NCI-H128 (cell line): ENCODE data around the gene TMEM120A.

Experiments used
- DNase-seq: peaks from one replicate; lab custom pipeline; 2025; ENCODE audit not compliant: unreplicated experiment; lab: John Stamatoyannopoulos, UW

The TMEM120A gene

DNA sequence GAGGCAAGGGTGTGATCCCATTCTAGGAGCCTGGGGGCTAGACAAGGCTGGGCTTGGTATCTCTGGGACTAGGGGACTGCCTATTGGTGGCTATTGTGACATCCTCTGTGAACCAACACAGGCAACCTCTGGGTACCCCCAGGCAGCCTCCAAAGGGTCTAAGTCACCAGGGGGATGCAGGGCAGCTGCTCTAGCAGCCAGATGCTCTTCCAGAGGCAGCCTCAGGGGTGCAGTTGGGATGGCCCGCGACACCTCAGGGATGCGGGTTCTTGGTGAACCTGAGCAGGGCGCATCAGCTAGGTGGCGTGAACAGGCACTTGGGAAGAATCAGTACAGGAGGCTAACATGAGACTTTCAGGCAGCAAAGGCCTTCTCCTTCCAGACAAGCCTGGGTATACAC is 1.6 kb upstream of the TMEM120A start:
- no peak for DNase-seq

DNA sequence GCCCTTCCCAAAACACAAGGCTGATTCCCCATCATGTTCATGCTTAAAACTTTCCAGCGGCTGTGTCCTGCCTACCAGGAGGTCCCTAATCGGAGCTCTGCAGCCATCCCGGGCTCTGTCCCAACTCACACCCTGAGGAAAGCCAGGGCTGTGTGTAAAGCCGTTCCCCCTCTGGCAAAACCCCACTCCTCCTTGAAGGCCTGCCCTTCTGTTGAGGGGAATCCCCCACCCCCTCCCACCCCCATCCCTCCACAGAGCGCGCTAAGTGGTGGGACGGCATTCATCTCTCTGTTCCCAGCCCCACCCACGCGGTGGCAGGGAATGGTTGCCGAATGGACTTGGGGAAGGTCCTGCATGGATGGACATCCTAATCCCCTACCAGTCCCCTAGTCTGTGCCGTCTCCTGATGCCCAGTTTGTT is 667 bp upstream of the TMEM120A start:
- no peak for DNase-seq

DNA sequence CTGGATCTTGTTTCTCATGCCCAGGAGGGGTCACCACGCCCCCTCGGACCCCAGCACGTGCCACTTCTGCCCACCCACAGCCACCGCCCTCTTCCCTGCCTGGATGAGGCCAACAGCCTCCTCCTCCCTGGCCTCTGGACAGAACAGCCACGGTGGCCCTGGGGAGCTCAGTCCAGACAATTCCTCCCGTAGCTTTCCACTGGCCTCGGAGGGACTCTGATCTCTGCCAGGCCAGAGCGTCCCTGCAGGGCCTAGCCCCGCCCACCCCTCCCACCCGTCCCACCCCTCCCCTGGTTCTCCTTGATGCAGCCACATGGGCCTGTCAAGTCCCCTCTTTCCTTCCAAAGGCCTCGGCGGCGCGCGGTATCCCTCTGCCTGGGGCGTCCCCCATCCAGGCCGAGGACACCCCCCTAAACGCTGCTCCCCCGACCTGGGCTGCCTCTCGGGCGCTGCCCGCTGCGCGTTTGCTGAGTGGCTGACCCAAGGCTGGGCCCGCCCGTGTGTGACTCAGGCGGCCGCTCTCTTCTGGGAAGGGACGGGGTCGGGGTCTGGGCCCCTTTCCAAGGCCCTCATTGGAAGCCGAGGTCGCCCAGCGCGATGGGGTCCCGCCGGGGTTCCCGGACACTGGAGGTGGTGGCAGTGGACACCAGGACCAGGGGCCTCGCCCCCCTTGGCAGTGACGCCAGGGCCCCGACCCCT is 557 bp downstream of the TMEM120A start:
- no peak for DNase-seq

DNA sequence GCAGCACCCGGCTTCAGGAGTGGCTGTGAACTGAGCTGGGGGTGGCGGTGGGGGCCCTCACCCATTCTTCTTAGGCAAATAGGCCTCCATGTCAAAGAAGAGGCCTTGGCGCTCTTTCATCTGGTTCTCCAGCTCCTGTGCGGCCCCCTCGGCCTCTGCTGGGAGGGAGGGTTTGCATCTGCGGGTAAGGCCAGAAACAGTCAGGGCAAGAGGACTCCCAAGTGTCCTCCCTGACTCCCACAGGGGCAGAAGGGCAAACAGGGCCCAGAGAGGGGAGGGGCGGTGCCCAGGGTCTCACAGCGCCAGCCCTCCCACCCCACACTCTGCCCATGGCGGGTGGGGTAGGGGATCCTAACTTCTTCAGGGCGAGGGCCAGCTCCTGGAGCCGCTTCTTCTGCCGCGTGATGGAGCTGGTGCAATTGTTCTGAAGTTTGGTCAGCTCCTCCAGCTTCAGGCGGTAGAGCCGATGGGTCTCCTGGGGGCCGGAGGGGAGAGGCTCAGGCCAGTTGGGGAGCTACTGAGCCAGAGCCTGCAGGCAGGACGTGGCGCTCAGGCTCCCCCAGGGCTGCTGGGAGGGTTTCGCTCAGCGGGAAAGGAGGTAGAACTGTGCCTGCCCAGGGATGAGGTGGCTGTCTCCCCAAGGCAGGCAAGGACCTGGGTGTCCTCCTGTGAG is 2.2 kb downstream of the TMEM120A start:
- DNase-seq = no peak

DNA sequence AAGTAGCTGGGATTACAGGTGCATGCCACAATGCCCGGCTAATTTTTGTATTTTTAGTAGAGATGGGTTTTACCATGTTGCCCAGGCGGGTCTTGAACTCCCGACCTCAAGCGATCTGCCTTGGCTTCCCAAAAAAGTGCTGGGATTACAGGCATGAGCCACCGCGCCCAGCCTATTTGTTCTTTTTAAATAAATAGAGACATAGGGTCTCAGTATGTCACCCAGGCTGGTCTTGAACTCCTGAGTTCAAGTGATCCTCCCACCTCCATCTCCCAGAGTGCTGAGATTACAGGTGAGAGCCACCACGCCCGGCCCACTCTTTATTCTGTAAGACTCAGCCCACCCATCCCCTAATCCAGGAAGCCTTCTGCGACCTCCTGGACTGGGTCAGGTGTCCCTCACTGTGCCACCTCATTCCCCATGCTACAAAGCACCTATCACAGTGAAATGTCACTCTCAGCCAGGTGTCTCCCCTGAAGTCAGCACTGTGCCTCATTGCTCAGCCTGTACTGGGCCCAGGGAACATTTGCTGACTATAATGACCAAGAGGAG is 2.8 kb downstream of the TMEM120A start:
- DNase-seq = no peak

DNA sequence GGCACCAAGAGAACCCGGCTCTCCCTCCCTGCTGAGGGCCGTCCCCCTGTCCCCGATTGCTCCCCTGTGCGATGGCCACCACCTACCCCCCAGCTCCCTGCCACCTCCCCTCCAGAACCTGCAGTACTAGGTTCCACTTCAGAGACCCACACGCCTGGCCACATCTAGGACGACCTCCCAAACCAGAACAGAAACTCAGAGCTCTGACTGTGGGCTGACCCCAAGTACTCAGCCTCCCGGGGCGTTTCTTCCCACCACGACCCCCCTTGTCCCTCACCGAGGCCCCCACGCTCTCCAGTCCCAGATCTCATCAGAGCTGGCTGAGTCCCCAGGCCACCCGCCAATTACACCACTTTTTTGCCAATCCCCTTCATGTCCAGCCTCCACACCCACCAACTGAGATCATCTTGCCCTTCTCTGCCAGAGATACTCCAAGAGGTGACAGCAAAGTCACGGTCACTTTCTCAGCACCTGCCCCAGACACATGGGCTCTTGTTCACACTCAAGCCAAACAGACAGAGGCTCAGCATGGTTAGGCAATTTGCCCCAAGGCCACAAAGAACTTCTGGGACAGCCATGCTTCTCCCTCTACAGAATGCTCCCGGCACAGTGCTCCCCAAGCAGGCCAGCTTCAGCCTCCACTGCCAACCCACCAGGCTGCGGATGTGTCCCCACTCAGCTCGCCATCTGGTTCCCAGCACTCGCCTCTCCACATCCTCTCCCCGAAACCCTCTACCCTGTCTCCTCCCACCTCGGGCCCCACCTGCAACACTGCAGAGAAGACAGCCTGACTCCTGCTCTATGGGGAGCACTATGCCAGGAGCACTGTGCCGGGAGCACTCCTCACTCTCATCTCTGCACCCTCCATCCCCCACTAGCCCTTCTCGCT is 4.7 kb downstream of the TMEM120A start:
- DNase-seq = no peak

DNA sequence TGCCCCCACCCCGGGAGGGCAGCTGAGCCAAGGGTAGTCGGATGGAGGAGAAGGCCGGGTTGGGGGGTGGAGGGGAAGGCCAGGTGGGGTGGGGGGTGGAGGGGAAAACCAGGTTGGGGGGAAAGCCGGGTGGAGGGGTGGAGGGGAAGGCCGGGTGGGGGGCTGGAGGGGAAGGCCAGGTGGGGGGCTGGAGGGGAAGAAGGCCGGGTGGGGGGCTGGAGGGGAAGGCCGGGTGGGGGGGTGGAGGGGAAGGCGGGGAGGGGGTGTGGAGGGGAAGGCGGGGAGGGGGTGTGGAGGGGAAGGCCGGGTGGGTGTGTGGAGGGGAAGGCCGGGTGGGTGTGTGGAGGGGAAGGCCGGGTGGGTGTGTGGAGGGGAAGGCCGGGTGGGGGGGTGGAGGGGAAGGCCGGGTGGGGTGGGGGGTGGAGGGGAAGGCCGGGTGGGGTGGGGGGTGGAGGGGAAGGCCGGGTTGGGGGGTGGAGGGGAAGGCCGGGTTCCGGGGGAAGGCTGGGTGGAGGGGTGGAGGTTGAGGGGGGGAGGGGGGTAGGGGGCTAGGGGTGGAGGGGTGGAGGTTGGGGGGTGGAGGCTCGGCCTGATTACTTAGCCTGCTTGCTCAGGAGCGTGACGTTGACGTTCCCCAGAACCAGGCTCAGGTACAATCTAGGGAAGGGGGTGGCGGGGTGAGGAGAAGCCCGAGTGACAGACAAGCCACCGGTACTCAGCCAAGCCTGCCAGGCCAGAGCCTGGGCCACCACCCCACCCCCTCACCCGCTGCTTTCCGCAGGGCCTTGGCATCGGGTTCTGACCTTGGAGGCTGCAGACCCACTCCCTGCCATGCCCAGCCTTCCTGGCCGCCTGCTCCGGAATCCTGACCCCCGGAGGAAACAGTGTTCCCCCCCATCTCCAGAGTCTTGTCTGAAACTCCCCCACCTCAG is 5.6 kb downstream of the TMEM120A start:
- DNase-seq = no peak

DNA sequence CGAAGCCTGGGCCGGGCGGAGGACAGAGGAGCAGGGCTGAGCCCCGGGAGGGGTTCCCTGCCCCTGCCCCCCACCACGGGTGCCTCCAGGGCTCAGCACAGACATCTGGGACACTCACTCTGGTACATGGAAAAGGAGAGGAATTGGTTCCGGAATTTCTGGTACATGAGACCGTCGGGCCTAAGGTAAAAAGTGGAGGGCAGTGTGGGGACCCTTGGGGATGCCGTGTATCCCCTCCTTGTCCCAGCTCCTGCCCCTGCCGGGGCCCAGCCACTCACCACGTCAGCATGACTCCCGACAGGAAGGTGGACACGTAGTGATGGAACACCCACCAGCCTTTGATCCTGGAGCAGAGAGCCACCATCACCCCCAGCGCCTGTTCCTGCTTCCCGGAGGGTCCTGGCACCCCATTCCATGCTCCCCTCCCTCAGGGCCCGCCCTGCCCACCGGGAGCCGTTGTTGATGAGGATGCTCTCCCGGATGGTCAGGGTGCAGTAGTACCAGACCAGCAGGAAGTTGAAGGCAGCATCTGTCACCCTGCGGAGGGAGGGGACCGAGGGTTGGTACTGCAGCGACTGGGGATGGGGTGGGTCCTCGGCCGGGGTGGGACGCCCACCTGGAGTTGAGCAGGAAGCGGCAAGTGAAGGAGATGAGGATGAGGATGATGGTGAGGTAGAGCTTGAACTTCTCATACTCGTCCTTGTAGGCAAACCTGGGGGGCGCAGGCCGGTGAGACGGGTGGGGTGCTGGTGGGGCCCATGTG is 6.4 kb downstream of the TMEM120A start:
- no peak for DNase-seq

DNA sequence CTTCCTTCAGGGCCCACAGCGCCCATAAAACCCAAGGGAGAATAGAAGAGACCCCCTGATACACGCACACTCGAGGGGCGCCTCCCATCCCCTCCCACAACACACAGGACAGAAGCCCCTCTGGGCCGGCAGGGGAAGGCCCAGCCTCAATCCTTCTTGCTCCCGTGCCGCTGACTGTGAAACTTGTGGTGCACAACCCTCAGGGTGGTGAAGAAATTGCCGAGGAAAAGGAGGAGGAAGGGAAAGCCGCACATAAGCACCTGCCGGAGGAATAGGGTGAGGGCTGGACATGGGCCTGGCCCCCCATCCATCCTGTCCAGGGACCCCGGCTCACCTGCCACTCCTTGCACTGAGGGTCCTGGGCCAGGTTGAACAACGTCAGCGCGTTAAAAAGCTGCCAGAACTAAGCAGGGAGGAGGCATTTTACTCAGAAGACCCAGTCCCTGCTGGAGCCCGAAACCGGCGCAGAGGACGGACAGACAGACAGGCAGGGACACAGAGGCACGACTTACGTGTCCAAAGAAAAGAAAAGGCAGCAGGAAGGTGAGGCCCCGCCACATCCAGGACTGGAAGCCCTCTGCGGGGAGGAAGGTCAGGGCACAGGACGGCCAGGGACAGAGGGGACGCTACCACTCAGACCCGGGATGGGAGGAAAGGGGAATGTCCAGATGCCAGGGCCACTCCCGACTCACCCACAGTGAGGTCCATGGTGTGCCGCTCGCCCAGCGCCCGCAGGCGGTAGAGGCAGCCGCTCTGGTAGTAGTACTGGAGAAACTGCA is 7.2 kb downstream of the TMEM120A start:
- no peak for DNase-seq

DNA sequence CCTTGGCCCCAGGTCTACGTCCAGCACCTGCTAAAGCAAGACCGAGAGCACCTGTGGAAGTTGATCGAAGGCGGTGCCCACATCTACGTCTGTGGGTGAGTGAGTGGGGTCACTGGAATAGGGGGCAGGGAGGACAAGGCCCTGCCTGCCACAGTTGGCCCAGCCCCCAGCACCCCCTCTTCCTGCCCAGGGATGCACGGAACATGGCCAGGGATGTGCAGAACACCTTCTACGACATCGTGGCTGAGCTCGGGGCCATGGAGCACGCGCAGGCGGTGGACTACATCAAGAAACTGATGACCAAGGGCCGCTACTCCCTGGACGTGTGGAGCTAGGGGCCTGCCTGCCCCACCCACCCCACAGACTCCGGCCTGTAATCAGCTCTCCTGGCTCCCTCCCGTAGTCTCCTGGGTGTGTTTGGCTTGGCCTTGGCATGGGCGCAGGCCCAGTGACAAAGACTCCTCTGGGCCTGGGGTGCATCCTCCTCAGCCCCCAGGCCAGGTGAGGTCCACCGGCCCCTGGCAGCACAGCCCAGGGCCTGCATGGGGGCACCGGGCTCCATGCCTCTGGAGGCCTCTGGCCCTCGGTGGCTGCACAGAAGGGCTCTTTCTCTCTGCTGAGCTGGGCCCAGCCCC is 8.1 kb downstream of the TMEM120A start:
- no peak for DNase-seq

DNA sequence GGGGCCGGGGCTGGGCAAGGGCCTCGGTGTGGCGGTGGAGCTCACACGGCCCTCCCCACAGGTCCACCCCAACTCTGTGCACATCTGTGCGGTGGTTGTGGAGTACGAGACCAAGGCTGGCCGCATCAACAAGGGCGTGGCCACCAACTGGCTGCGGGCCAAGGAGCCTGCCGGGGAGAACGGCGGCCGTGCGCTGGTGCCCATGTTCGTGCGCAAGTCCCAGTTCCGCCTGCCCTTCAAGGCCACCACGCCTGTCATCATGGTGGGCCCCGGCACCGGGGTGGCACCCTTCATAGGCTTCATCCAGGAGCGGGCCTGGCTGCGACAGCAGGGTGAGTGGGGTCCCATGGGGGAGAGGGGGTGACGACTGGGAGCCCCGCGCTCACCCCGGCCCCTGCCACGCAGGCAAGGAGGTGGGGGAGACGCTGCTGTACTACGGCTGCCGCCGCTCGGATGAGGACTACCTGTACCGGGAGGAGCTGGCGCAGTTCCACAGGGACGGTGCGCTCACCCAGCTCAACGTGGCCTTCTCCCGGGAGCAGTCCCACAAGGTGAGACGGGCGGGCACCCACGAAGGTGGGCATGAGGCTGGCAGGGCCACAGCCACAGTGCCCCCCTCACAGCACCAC is 8.8 kb downstream of the TMEM120A start:
- DNase-seq = no peak

DNA sequence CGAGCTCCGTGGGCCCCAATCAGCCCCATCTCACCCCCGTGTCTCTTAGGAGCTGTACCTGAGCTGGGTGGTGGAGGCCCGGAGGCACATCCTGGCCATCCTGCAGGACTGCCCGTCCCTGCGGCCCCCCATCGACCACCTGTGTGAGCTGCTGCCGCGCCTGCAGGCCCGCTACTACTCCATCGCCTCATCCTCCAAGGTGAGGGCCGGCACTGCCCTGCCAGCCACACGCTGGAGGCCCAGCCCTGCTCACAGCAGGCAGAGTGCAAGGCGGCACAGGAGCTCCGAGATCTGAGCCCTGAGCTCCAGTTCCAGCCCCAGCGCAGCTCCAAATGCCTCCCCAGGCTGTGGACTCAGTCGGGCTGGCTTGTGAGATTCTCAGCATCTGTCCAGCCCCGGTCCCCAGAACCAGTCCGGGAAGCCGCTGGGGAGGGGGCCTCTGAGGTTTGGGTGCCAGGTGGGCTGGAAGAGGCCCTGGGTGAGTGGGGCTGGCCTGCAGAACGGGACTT is 9.3 kb downstream of the TMEM120A start:
- no peak for DNase-seq

DNA sequence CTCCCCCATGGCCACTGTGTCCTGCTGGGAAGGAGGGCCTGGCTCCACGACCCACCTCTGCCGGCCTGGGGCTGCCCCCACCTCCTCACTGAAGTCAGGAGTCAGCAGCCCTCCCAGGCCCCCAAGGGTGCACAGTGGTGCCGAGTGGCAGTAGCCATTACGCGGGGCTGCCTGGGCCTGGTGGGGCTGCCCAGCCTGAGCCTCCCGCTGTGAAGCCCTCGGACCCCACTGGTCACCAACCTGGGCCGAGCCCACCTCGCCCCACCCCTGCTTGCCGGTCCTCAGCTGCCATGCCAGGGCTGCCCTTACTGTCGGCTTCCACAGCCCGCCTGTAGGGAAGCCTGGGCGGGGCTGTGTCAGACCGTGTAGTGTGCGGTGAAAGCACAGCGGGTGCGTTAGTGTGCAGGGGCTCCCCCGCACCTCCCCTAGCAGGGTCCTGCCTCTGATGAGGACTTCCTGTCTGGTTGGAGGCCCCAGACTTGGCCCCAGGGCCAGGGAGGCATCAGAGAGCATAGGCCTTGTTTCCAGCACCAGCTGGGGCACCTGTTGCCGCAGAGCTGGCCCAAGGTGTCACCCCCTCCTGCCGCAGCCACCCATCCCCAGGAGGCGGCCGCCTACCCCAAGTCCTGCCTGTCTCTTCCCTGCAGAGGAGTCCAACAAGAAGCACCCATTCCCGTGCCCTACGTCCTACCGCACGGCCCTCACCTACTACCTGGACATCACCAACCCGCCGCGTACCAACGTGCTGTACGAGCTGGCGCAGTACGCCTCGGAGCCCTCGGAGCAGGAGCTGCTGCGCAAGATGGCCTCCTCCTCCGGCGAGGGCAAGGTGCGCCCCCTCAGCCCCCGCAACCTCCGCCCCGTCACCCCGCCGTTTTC is 10.0 kb downstream of the TMEM120A start:
- DNase-seq = no peak

DNA sequence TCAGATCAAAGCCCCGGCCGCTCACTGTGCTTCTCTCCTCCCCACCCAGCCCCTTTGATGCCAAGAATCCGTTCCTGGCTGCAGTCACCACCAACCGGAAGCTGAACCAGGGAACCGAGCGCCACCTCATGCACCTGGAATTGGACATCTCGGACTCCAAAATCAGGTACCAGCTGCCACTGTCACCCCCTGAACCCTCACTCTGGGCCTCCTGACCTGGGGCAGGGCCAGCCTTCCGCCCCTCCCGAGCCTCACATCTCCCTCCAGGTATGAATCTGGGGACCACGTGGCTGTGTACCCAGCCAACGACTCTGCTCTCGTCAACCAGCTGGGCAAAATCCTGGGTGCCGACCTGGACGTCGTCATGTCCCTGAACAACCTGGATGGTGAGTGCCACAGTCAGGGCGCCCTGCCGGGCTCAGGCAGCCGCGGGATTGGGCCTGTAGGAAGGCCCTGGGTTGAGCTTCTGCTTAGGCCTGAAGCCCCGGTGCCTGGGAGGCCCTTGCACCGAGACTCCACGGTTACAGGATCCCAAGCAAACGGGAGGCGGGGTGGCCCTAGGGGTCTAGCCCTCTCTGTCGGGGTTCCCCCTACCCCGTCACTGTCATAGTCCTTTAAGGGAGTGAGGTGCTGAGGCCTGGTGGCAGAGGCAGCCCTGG is 10.8 kb downstream of the TMEM120A start:
- DNase-seq = no peak

DNA sequence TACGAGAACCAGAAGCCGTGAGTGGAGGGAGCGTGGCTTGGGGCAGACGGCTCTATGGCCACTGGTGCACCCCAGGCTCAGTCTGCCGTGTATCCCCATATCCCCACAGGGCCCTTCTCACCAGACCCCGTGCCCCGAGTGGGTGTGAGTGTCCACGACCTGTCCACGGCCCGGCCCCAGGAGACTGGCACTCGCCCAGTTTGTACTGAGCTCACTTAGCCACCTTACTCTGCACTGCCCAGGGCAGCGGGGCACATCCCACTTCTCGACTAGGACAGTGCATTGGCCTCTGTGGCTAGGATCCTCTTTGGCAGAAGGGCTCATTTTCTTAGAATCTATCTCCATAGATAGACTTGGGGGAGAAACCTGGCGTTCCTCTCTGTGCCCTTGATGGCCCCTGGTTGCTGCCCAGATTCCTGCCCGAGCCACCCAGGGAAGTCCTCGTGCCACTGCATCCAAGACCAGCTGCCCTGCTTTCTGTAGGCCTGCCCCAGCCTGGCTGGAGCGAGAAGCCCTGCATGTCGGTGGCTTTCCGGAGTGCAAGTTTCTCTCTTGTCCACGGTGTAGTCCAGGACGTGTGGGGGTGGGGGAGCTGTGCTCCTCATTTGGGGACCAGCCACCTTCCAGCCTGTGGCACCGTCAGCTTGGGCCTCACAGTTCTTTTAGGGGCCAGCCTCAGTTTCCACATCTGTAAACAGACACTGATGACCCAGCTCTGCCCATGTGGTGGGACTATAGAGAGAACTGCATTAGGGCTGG is 11.9 kb downstream of the TMEM120A start:
- DNase-seq = no peak
